GM21526 (cell line): Measurements from ENCODE around the gene MORN5.

Experiments
- ATAC-seq: cut with Tn5 transposase; IDR thresholded peaks from one replicate; pipeline ENCODE4 v1.9.1; 2021; ENCODE audit warnings: moderate library complexity; ENCODE audit not compliant: unreplicated experiment, low FRiP score

The MORN5 gene

DNA sequence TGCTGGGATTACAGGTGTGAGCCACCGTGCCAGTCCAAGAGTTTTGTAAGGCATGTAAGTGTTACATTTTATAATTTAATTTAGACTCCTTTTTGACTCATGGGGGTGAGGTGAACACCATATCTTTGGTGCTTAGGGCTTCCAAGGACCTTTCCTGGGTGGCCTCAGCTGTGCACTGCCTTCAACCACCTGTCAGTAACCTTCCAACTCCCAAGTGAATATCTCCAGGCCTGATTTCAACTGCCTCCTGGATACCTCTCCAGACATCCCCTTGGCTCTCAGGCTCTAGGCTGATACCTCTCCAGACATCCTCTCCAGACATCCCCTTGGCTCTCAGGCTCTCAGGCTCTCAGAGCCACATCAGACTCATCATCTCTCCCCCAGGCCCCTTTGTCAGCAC is 35.7 kb upstream of the MORN5 start:
- ATAC-seq = no peak

GRCh38 chr9:122124528-122124927 is 35.2 kb upstream of the MORN5 start:
- ATAC-seq = no peak

DNA sequence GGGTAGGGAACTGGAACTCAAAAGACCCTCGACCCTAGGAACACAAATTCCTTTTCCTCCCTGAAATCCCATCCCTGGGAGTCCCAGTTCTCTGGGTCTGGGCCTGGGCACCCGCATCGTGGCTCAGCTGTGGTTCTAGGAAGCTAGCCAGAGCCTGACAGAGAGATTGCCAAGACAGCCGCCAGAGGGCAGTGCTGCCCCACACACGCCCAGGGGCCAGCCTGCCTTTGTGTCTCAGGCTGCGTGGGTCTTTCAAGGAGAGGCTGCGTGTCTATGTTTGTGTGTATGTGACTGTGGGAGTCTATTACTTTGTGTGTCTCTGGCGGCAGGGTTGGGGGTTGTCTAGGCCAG is 34.6 kb upstream of the MORN5 start:
- no peak for ATAC-seq

DNA sequence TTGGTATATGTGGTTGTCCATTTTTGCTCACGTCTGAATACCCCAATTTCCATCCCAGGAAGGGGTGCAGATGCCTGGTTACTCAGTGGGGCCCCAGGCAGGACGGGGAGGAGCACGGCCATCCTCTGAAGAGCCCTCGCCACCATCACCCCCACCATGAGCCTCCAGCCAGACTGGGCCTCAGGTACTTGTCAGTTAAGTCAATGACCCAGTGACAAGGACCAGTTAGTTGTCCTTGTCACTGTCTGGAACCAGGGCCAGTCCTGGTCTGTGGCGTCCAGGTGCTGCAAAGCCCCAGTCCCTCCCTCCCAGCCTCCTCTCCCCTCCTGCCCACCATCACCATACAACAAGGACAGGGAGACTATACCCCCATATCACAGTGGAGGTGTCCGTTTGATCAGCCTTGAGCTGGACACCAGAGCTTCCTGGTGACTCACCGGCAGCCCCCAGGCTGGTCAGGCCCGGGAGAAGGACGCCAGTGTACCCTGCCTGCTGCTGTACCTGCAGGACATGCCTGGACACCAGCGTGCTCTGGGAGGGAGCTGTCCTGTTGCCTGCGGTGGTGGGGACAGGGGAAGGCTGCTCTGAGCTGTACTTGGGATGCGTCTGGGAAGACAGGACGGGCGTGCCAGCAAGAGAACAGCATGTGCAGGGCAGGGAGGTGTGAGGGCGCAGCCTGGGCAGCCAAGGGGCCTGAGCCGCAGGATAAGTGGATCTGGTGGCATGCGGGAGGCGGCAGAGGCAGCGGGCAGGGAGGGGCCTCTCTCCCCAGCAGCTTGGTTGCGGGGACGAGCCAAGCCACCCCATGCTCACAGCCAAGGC is 34.0 kb upstream of the MORN5 start:
- no peak for ATAC-seq

- no peak for ATAC-seq
Measured at GRCh38 chr9:122126331-122127261, 33.1 kb upstream of the MORN5 start.

- ATAC-seq = no peak
Measured at GRCh38 chr9:122127396-122127798, 32.3 kb upstream of the MORN5 start.

DNA sequence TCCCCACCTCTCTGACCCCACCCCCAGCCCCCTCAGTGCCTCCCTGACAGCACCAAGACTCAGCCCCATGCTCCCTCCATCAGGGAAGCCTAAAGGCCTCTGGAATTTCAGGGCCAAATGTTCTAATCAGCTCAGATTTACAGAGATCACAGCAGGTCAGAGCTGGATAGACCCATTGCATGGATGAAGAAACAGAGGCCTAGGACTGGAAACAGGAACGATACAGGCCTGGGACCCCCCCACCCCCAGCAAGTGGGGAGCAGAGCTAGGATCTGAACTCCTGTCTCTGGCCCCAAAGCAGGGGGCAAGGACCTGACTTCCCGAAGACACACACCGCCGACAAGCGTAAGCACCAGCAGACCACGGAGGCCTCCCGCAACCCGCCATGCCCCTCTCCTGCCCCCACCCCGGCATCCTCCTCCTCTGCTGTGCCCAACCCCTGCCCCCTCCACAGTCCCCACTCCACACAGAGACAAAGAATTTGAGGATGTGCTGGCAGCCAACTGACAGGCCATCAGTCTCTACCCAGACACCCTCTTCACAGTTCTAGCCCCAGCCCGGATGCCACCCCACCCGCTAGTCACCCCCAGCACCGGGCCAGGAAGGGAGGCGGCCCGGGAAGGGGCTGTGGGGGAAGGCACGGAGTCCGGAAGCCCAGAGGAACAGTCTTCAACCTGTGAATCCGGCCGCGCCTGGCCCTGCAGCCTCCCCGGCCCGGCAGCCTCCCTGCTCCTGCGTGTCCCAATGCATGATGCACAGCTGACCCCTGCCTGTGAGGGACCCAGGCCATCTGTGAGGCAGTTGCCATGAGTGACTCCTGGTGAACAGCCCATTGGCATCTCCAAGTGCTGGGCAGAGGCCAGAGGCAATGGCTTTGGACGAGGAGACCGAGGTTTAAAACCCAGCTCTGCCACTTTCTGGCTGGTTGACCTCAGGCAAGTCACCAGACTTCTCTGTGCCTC is 31.4 kb upstream of the MORN5 start:
- ATAC-seq = no peak

- ATAC-seq = no peak
Measured at GRCh38 chr9:122128969-122129343, 30.8 kb upstream of the MORN5 start.

GRCh38 chr9:122129969-122130368 is 29.7 kb upstream of the MORN5 start:
- no peak for ATAC-seq

DNA sequence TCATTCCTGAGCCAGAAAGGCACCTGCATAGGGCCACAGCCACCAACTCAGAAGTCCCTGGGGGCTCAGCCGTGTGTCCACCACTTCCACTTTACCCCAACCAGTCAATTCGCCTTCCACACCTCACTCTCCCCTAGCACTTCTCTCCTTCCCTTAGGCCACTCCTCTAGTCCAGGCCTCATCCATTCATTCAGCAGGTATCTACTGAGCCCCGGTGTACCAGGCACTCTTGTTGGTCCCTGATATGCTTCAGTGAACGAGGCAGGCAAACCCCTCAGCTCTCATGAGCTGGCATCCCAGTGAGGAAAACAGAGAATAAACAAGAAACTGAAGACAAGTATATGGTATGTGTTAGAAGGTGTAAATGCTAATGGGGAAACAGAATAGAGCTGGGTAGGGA is 28.9 kb upstream of the MORN5 start:
- ATAC-seq = no peak

GRCh38 chr9:122131401-122132001 is 28.2 kb upstream of the MORN5 start:
- no peak for ATAC-seq

GRCh38 chr9:122132539-122132938 is 27.2 kb upstream of the MORN5 start:
- ATAC-seq = no peak

- ATAC-seq = no peak
Measured at GRCh38 chr9:122133263-122133983, 26.3 kb upstream of the MORN5 start.

- ATAC-seq = no peak
Measured at GRCh38 chr9:122133984-122134535, 25.6 kb upstream of the MORN5 start.

DNA sequence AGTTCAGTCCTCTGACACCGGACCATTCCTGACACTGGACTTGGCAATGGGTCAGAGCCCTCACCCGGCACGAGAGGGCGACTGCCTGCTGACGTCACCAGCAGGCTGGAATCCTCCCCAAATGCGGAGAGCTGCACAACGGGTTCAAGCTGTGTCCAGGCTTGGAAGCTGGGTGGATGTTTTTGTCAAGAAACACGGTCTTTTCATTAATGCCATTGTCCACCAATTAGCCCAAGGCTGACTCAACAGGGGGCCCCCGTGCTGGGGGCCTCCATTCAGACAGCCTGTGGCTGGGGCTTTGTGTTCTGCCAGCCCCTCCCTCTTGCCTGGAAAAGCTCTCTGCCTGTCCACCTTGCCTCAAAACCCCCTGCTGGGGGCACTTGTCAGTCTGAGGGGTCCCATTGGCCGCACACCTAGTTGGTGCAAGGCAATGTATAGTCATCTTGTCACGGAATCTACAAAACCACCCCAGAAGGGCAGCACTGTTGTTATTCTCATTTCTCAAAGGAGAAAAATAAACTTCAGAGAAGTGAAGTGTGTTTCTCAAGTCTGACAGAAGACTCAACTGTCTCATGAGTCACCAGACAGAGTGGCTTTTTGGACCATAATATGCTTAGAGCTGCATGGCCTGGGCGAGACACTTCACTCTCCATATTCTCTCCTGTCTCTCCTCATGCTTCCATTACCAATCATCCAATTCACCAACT is 24.7 kb upstream of the MORN5 start:
- ATAC-seq = no peak

- no peak for ATAC-seq
Measured at GRCh38 chr9:122135529-122135859, 24.2 kb upstream of the MORN5 start.

DNA sequence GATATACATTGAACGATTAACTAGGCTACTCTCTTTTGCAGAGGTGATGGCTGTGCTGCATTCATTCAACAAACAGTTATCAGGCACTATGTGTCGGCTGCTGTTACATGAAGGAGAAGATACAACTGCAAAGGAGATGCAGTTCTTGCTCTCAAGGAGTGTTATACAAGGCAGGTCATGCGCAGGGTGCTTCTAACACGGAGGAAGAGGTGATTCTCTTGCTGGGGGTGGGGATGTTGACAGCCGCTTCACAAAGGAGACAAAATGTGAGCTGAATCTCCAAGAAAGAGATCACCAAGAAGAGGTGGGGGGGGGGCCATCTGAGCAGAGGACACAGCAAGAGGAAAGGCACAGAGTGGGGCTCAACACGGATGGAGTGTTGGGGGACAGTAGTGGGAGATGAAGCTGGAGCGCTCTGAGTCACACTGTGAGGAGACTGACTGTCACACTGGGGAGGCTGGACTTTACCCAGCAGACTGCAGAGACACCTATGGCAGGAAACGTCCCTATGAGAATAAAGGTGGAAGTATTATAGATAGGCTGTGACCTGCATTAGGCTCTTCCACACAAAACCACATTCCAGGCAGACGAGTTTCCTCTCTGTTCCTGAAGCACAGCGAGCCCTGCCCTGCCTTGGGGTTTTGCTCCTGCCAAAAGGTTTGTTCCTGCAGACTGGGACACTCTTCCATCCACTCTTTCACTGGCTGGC is 21.0 kb upstream of the MORN5 start:
- ATAC-seq = no peak
